GM10266 (cell line): ENCODE measurements around the gene ENOX1.

Experiments used
- DNase-seq: peaks from one replicate; pipeline ENCODE4 v3.0.0; 2012; ENCODE audit errors: extremely low spot score
- CTCF ChIP-seq: IDR thresholded peaks from 2 replicates; pipeline ENCODE4 v1.5.1; 2012; ENCODE audit warnings: mild to moderate bottlenecking, low read depth; ENCODE audit not compliant: control insufficient read depth, insufficient read depth; ENCODE audit errors: missing control alignments

Gene ENOX1

DNA sequence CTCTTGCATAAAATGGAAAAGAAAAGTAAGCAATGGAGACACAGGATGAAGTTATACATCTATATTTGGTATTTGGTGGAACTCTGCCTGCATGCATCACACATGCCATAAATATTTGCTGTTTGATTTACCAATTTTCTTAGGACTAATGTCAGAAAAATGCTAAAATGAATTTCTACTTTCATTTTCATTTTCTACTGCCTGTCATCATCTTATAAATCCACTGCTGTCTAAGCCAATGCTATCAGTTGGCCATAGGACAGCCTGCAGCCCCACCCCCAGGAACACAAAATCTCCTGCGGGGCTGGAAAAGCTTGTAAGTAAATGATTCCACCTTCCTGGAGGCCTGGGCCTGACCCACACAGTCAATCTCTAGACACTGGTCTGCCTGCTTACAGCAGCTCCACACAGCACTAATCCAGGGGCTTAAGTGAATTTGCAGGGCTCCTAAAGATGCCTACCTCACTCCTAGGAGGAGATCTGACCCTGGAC is 122.0 kb downstream of the ENOX1 start:
- TF ChIP-seq CTCF = no peak
- DNase-seq = no peak

DNA sequence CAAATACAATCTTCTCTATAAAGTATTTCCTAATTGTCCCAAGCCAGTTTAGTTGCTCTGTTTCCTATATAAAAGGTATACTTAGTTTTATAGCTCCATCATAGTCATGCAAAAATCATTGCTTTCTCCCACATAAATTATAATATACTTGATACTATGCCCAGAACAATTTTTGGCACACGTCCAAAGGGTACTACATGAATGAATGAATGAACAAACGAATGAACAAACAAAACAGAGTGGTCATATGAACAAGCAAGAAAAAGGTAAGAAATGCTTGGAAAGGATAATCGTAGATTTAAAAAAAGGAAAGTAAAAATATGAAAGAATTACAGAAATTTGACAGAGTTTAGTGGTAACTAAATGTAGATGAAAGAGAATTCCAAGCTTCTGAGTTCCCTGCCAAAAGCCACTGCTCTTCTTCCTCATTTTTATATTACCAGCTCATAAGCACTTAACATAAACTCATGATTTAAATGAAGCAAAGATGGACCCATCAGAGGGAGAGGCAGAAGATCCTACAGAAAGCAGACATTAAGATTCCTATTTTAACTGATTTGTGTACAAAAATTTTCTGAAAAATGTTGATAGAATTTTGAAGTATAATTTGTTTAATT is 123.2 kb downstream of the ENOX1 start:
- no peak for TF ChIP-seq CTCF
- no peak for DNase-seq

DNA sequence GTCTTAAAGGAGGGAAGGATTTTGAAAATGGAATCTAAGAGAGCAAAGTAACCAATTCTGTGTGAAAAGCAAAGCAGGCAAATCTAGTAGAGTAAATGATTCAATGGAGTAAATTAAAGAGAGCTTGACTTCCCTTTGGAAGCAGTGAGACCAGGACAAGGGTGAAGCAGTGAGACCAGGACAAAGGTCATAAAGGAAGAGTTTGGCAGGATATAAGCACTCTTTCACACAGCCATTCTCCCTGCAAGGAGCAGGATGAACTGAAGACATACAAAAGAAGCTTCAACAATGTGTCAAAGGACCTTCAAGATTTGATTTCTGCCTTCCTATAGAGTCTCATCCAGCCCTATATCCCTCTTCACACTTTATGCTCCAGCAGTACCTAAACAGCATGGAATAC is 123.8 kb downstream of the ENOX1 start:
- no peak for TF ChIP-seq CTCF
- no peak for DNase-seq

DNA sequence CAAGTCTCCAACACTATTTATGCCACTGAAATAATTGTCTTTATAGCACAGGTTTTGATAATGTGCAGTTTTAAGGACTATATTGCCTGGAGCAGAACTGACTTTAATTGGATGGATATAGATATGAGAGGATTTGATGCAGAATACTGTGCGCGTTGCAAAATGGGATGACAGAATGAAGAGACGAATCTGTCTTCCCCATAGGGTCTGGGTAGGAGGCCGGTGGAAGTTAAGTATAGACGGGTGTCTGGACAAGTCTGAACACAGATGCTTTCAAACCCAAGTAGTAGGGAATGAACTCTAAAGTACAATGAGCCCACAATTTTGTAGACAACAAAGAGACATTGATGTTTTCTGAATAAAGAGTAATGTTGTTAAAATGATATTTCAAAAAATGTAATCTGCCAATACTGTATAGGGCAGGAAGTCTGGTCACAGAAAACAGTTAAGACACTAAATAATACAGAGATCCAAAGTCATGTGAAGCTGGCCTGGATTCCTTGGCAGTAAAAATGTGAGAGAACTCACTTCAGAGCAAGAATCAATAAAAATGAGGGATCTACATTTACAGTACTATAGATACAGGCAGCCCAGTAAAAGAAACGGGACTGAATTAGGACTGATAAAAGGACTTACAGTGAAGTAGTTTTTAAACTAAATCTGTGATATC is 125.5 kb downstream of the ENOX1 start:
- DNase-seq = no peak
- no peak for TF ChIP-seq CTCF

GRCh38 chr13:43657485-43657884 is 129.3 kb downstream of the ENOX1 start:
- no peak for TF ChIP-seq CTCF
- no peak for DNase-seq

GRCh38 chr13:43653980-43654379 is 132.8 kb downstream of the ENOX1 start:
- no peak for DNase-seq
- TF ChIP-seq CTCF = no peak

- no peak for TF ChIP-seq CTCF
- DNase-seq = no peak
These were observed 133.4 kb downstream of the ENOX1 start for GRCh38 chr13:43653395-43653794.
